Prostate gland (tissue), 2 donors: ENCODE data around the gene DOP1B.

ENCODE experiments used
- POLR2A ChIP-seq: fragments of 450-650 bp; IDR thresholded peaks from one replicate; pipeline ENCODE4 v1.6.1; 2016; ENCODE audit warnings: antibody characterized with exemption, mild to moderate bottlenecking
- POLR2AphosphoS5 ChIP-seq: sonication (generic); formaldehyde crosslinking; IDR thresholded peaks from one replicate; pipeline ENCODE4 v1.6.1; 2017; ENCODE audit warnings: antibody characterized with exemption
- TF ChIP-seq, protein P1 (sequence below), 4 experiments: fragments of 200-600 bp in 2 of 4; fragments of 450-650 bp in 2 of 4; sonication (generic) in 2 of 4; IDR thresholded peaks; 1 replicate in 3 of 4; 2 replicates in 1 of 4; pipeline ENCODE4 v1.5.1; 2016 to 2019; ENCODE audit warnings: antibody characterized with exemption in 4 of 4, mild to moderate bottlenecking in 2 of 4, moderate library complexity in 2 of 4

- TF ChIP-seq, protein P1, sequence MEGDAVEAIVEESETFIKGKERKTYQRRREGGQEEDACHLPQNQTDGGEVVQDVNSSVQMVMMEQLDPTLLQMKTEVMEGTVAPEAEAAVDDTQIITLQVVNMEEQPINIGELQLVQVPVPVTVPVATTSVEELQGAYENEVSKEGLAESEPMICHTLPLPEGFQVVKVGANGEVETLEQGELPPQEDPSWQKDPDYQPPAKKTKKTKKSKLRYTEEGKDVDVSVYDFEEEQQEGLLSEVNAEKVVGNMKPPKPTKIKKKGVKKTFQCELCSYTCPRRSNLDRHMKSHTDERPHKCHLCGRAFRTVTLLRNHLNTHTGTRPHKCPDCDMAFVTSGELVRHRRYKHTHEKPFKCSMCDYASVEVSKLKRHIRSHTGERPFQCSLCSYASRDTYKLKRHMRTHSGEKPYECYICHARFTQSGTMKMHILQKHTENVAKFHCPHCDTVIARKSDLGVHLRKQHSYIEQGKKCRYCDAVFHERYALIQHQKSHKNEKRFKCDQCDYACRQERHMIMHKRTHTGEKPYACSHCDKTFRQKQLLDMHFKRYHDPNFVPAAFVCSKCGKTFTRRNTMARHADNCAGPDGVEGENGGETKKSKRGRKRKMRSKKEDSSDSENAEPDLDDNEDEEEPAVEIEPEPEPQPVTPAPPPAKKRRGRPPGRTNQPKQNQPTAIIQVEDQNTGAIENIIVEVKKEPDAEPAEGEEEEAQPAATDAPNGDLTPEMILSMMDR (IDR thresholded peaks at IDR 0.05): no peak
- TF ChIP-seq POLR2A (no peak), POLR2AphosphoS5 (no peak)
Observed at GRCh38 chr21:36111238-36111637, 45.4 kb upstream of the DOP1B start.
